Measurements from ENCODE around the gene NBEA. TPM values are rescaled to one million over a fixed set of nuclear protein-coding genes. Genes with fewer than 3 reads are reported as not detected.

Gene NBEA
- total RNA-seq, 4 donors from 2014 or later, result 1.4 to 14.9 (median 4.1) TPM

DNA sequence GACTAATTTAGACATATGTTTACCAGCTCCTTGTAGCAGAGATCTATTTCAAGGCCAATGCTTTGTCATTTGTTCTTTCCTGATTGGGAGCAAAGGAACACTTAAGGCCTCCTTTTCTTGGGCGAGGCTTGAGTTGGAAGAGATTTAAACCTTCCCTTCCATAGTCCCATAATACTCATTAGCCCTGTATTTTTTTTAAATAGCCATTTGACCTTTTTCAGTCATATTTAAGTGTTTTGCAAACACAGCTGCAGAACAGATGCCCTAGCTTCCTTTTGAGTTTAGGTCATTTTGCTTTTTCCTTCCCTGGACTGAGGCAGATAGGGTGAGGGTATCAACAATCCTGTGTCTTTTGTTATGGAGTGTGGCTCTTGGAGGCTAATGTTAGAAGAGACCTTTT lies 198.3 kb downstream of the NBEA start:
- Histone ChIP-seq H3K27ac (no peak overlapping the region), H3K27me3 (no peaks in the 10 kb centered on the region), H3K4me1 (no peaks in the 10 kb centered on the region), H3K9me3 (no peaks in the 10 kb centered on the region), H3K36me3 (no peaks in the 10 kb centered on the region), H3K4me3 (no peak overlapping the region)
- DNase-seq, result no peak
- TF ChIP-seq, protein P1, sequence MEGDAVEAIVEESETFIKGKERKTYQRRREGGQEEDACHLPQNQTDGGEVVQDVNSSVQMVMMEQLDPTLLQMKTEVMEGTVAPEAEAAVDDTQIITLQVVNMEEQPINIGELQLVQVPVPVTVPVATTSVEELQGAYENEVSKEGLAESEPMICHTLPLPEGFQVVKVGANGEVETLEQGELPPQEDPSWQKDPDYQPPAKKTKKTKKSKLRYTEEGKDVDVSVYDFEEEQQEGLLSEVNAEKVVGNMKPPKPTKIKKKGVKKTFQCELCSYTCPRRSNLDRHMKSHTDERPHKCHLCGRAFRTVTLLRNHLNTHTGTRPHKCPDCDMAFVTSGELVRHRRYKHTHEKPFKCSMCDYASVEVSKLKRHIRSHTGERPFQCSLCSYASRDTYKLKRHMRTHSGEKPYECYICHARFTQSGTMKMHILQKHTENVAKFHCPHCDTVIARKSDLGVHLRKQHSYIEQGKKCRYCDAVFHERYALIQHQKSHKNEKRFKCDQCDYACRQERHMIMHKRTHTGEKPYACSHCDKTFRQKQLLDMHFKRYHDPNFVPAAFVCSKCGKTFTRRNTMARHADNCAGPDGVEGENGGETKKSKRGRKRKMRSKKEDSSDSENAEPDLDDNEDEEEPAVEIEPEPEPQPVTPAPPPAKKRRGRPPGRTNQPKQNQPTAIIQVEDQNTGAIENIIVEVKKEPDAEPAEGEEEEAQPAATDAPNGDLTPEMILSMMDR (IDR thresholded peaks at IDR 0.05), result no peak
- no peak for TF ChIP-seq POLR2A (IDR thresholded peaks at IDR 0.05)

DNA sequence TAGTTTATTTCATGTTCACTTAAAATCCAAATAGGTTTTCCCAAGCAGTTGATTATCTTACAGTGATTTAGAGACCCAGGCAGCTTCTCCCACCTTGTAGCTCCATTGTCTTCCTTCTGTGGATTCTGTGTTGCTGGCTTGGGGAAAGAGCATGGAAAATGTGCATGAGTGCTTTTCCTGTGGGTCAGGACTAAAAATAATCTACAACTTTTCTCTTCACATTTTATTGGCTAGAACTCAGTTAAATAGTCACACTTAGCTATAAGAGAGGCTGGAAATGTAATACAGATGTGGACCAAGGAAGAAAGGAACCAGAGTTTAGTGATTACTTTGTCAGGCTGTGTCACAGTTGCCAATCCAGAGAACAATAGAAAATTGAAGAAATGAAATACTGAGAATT lies 198.8 kb downstream of the NBEA start:
- no peak for DNase-seq
- Histone ChIP-seq H3K4me3 (no peak overlapping the region), H3K9me3 (no peaks in the 10 kb centered on the region), H3K4me1 (no peaks in the 10 kb centered on the region), H3K27ac (no peak overlapping the region), H3K27me3 (no peaks in the 10 kb centered on the region), H3K36me3 (no peaks in the 10 kb centered on the region)
- TF ChIP-seq, protein P1 (IDR thresholded peaks at IDR 0.05), result no peak
- no peak for TF ChIP-seq POLR2A (IDR thresholded peaks at IDR 0.05)

DNA sequence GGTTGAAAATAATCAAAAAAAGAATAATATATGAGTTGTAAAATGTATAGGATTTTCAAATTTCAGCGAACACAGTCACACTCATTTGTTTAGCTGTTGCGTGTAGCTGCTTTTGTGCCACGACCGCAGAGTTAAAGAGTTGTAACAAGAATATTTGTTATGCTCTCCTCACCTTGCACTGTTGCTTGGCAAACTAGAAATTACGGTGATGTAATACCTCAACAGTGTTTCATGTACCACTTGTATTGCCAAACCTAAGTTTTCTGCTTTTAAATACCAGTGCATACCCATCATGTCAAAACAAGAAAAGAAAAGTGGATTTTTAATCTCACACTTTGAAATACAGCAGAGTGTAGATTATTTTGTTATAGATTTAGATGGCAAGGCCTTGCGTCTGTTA lies 201.1 kb downstream of the NBEA start:
- Histone ChIP-seq H3K4me1 (no peaks in the 10 kb centered on the region), H3K27me3 (no peaks in the 10 kb centered on the region), H3K9me3 (no peaks in the 10 kb centered on the region), H3K36me3 (no peaks in the 10 kb centered on the region), H3K4me3 (no peak overlapping the region), H3K27ac (no peak overlapping the region)
- DNase-seq, result no peak
- TF ChIP-seq, protein P1 (IDR thresholded peaks at IDR 0.05), result no peak
- TF ChIP-seq POLR2A (IDR thresholded peaks at IDR 0.05), result no peak

DNA sequence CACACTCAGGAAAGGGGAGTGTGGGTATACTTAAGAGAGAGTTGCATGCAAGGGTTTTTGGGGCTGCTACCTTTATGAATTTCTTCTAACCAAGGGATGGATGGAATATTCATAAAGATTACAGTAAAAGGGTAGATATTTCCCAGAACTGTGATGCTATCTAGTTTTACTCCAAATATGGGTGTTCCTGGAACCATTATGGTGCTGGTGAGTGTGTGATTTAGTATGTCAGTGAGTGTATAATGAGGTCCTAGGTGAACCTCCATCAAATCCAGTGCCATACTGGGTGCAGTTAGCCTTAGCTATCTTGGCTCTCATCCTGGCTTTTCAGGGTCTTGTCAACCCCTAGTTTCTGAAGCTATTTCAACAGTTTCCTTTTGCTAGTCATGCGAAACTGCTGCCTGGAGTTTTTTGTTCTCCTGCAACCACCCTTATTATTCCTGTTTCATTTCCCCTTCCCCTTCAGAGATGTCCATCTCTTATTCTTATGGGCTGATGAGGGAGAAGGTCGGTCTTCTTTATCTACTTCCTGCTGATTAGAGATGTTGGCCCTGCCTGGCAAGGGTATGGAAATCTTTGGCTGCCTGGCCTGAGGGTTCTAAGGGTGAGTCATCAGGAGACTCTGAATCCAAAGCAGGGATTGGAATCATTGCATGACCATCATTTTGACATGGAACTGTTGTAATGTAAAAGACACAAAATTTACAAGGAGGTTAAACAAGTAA lies 202.3 kb downstream of the NBEA start:
- H3K4me1 ChIP-seq, result no peaks in the 10 kb centered on the region
- no peaks in the 10 kb centered on the region for H3K27me3 ChIP-seq
- no peak for DNase-seq
- H3K27ac ChIP-seq, result no peak overlapping the region
- H3K36me3 ChIP-seq, result no peaks in the 10 kb centered on the region
- no peak overlapping the region for H3K4me3 ChIP-seq
- TF ChIP-seq, protein P1 (IDR thresholded peaks at IDR 0.05), result no peak
- no peak for TF ChIP-seq POLR2A (IDR thresholded peaks at IDR 0.05)
- H3K9me3 ChIP-seq, result no peaks in the 10 kb centered on the region

DNA sequence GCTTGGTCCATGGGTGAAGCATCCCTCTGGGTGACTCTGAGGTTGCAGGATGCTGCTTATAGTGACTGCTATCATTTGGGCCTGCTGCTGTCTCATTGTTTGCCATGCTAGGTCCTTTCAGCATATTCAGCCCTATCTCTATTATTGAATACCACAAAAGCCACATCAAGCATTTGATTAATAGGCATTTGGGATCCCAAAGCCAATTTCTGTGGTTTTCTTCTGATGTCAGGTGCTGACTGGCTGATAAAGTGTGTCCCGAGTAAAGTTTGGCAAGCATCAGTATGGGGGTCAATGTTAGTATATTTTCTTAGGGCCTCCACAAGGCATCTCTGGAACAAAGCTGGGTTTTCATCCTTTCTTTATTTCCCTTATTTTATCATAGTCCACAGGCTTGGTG lies 204.6 kb downstream of the NBEA start:
- no peaks in the 10 kb centered on the region for H3K9me3 ChIP-seq
- TF ChIP-seq, protein P1 (IDR thresholded peaks at IDR 0.05), result no peak
- no peak for TF ChIP-seq POLR2A (IDR thresholded peaks at IDR 0.05)
- H3K27me3 ChIP-seq, result no peaks in the 10 kb centered on the region
- H3K4me1 ChIP-seq, result no peaks in the 10 kb centered on the region
- no peaks in the 10 kb centered on the region for H3K36me3 ChIP-seq
- no peak overlapping the region for H3K4me3 ChIP-seq
- no peak for DNase-seq
- H3K27ac ChIP-seq, result no peak overlapping the region
